ENCODE results near the gene CPXM2. TPM values are rescaled to one million over a fixed set of nuclear protein-coding genes. Genes with fewer than 3 reads are reported as not detected.

CPXM2 gene
- polyA plus RNA-seq, 3 donors, result not detected

DNA sequence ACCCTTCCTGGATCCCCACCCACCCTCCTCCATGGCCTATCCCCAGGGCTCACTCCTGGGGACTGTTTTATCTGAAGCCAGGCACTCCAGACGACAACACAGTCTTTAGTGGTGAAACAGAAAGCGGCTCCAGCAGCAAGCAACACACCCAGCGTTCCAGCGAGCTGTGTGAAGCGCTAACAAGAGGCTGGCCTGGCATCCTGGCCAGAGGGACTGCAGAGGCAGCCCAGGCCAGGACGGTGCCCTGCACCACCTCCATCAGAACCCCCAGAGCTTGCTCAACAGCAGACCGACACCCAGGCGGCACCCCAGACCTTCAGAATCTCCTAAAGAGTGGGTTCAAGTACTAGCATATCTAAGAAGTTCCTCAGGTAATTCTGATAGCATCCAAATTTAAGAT lies 2.0 kb upstream of the CPXM2 start:
- no peaks in the 10 kb centered on the region for H4K20me1 ChIP-seq (ENCODE audit: insufficient read depth, low read length)
- intact Hi-C loops (cut with micrococcal nuclease), result no loop called here
- Mint-ChIP-seq H3K4me1 (no peaks in the 10 kb centered on the region), H3K36me3 (no peaks in the 10 kb centered on the region), H3K9me3 (peaks cover 0 to 2% (median 0%) of the 10 kb centered on the region in 7 donors), H3K4me3 (no peak overlapping the region), H3K27me3 (ENCODE audit: low read depth in 3 of 3) (peaks cover 36 to 43% (median 40%) of the 10 kb centered on the region in 3 donors), H3K27ac (no peak overlapping the region)
- H3K27ac ChIP-seq (ENCODE audit: low read depth in 1 of 2, low read length in 2 of 2), result no peak overlapping the region
- H3K9ac ChIP-seq (ENCODE audit: insufficient read depth, low read length, poor library complexity, severe bottlenecking), result no peak overlapping the region
- no peak overlapping the region for H2AFZ ChIP-seq (ENCODE audit: insufficient read depth, low read depth, low read length, poor library complexity, severe bottlenecking)
- peaks cover 14 to 24% of the 10 kb centered on the region in 2 donors for H3K27me3 ChIP-seq (ENCODE audit: control insufficient read depth in 2 of 2, insufficient read depth in 2 of 2, low read length in 2 of 2)
- no peaks in the 10 kb centered on the region for H3K36me3 ChIP-seq (replicated peaks in 1 of 2; ENCODE audit: control insufficient read depth in 1 of 2, insufficient read depth in 2 of 2, low read length in 2 of 2)
- no peaks in the 10 kb centered on the region for H3K79me2 ChIP-seq (ENCODE audit: insufficient read depth, low read length)
- TF ChIP-seq CTCF (IDR thresholded peaks at IDR 0.05), result no peak
- DNase-seq, result no peak
- no peaks in the 10 kb centered on the region for H3K4me1 ChIP-seq (ENCODE audit: control insufficient read depth in 1 of 2, insufficient read depth in 2 of 2, low read length in 2 of 2)
- H3K4me2 ChIP-seq (replicated peaks; ENCODE audit: extremely low read depth, low read length, poor library complexity, severe bottlenecking), result no peak overlapping the region
- H3K4me3 ChIP-seq (replicated peaks in 1 of 3; ENCODE audit: low read depth in 2 of 3, low read length in 3 of 3), result no peak overlapping the region
- H3K9me3 ChIP-seq (replicated peaks in 1 of 2; ENCODE audit: control insufficient read depth in 1 of 2, insufficient read depth in 1 of 2, low read length in 2 of 2), result peaks cover 0 to 6% of the 10 kb centered on the region in 2 donors
- 93% methylated on average over 7 of the region's 8 CpGs for WGBS (ENCODE audit: insufficient coverage)

DNA sequence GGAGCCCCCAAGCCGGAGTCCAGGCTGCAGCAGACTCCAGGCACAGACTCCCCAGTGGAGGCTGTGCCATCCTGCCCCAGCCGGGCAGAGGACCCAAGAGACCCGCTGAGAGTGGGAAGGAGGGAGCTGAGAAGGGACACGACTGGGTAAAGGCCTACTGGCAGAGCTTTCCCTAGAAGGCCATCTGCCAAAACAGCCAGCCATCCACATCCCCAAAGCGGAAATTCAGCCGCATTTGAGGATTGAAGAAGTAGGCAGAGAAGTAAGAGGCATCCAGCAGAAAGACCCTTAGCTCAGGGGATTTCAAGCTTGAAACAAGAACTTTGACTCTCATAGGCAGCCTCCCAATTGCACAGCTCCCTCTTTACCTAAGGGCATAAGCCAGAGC lies 857 bp downstream of the CPXM2 start:
- DNase-seq, result no peak
- no peak overlapping the region for H2AFZ ChIP-seq (ENCODE audit: insufficient read depth, low read depth, low read length, poor library complexity, severe bottlenecking)
- intact Hi-C loops (cut with micrococcal nuclease), result no loop called here
- H3K4me3 ChIP-seq (replicated peaks in 1 of 3; ENCODE audit: low read depth in 2 of 3, low read length in 3 of 3), result no peak overlapping the region
- H3K36me3 ChIP-seq (replicated peaks in 1 of 2; ENCODE audit: control insufficient read depth in 1 of 2, insufficient read depth in 2 of 2, low read length in 2 of 2), result no peaks in the 10 kb centered on the region
- H3K79me2 ChIP-seq (ENCODE audit: insufficient read depth, low read length), result no peaks in the 10 kb centered on the region
- no peak for TF ChIP-seq CTCF (IDR thresholded peaks at IDR 0.05)
- Mint-ChIP-seq H3K4me3 (peak overlapping the region in 1 of 2 donors; percentile 44), H3K9me3 (peaks cover 0 to 2% (median 0%) of the 10 kb centered on the region in 7 donors), H3K36me3 (no peaks in the 10 kb centered on the region), H3K27ac (no peak overlapping the region), H3K27me3 (ENCODE audit: low read depth in 3 of 3) (peaks cover 36 to 43% (median 40%) of the 10 kb centered on the region in 3 donors), H3K4me1 (no peaks in the 10 kb centered on the region)
- H3K27ac ChIP-seq (ENCODE audit: low read depth in 1 of 2, low read length in 2 of 2), result no peak overlapping the region
- no peak overlapping the region for H3K9ac ChIP-seq (ENCODE audit: insufficient read depth, low read length, poor library complexity, severe bottlenecking)
- no peaks in the 10 kb centered on the region for H3K4me1 ChIP-seq (ENCODE audit: control insufficient read depth in 1 of 2, insufficient read depth in 2 of 2, low read length in 2 of 2)
- H3K27me3 ChIP-seq (ENCODE audit: control insufficient read depth in 2 of 2, insufficient read depth in 2 of 2, low read length in 2 of 2), result peaks cover 14 to 24% of the 10 kb centered on the region in 2 donors
- H3K9me3 ChIP-seq (replicated peaks in 1 of 2; ENCODE audit: control insufficient read depth in 1 of 2, insufficient read depth in 1 of 2, low read length in 2 of 2), result peaks cover 0 to 6% of the 10 kb centered on the region in 2 donors
- no peaks in the 10 kb centered on the region for H4K20me1 ChIP-seq (ENCODE audit: insufficient read depth, low read length)
- WGBS (ENCODE audit: insufficient coverage), result 100% methylated on average over 1 of the region's 6 CpGs
- no peak overlapping the region for H3K4me2 ChIP-seq (replicated peaks; ENCODE audit: extremely low read depth, low read length, poor library complexity, severe bottlenecking)
